ENCODE data around the gene DOCK3. TPM values are rescaled to one million over a fixed set of nuclear protein-coding genes. Genes with fewer than 3 reads are reported as not detected.

DOCK3 gene
- total RNA-seq, 1 experiment from 2014 or later, result 0.15 TPM

DNA sequence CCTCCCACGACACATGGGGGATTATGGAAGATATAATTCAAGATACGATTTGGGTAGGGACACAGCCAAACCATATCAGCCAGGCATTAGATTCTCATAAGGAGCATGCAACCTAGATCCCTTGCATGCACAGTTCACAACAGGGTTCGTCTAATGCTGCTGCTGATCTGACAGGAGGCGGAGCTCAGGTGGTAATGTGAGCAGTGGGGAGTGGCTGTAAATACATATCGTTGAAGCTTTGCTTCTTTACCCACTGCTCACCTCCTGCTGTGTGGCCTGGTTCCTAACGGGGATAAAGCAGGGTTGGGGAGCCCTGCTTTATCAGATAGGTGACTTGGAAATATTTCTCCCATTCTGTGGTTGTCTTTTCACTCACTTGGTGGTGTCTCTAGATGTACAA lies 14.8 kb downstream of the DOCK3 start:
- POLR2A ChIA-PET (ENCODE audit: unreplicated experiment), result no interaction called here
- CTCF ChIA-PET, result no interaction called here
- DNase-seq (no peak), ATAC-seq (peak; percentile 37; the same call in 1 of the 2 replicates)
- BruUV-seq (replicated peaks), result no TSS peak
- Histone ChIP-seq H3K9ac (ENCODE audit: low read length) (no peak overlapping the region), H3K4me1 (ENCODE audit: insufficient read depth, low read length) (no peaks in the 10 kb centered on the region), H3K4me3 (ENCODE audit: low read length) (no peak overlapping the region), H3K36me3 (ENCODE audit: low read depth, low read length) (no peaks in the 10 kb centered on the region), H3K9me2 (replicated peaks; ENCODE audit: low read length) (no peaks in the 10 kb centered on the region), H4K20me1 (ENCODE audit: low read length) (no peaks in the 10 kb centered on the region), H3K27ac (ENCODE audit: low read length) (no peak overlapping the region), H3F3A (ENCODE audit: low read length, unreplicated experiment) (no peaks in the 10 kb centered on the region), H3K79me2 (ENCODE audit: low read length) (no peaks in the 10 kb centered on the region), H3K9me3 (ENCODE audit: low read length) (no peaks in the 10 kb centered on the region), H3K27me3 (ENCODE audit: low read length) (peaks cover 44% of the 10 kb centered on the region), H3K4me2 (ENCODE audit: low read length) (no peak overlapping the region), H2AFZ (ENCODE audit: low read length) (no peak overlapping the region)
- intact Hi-C loops (cut with micrococcal nuclease), result no loop called here
- TF ChIP-seq EZH2phosphoT487 (IDR thresholded peaks at IDR 0.05; ENCODE audit: borderline replicate concordance, low read length) (no peak), EZH2 (IDR thresholded peaks at IDR 0.05; ENCODE audit: low read length, unreplicated experiment) (no peak)
- TF ChIP-seq, protein P1, sequence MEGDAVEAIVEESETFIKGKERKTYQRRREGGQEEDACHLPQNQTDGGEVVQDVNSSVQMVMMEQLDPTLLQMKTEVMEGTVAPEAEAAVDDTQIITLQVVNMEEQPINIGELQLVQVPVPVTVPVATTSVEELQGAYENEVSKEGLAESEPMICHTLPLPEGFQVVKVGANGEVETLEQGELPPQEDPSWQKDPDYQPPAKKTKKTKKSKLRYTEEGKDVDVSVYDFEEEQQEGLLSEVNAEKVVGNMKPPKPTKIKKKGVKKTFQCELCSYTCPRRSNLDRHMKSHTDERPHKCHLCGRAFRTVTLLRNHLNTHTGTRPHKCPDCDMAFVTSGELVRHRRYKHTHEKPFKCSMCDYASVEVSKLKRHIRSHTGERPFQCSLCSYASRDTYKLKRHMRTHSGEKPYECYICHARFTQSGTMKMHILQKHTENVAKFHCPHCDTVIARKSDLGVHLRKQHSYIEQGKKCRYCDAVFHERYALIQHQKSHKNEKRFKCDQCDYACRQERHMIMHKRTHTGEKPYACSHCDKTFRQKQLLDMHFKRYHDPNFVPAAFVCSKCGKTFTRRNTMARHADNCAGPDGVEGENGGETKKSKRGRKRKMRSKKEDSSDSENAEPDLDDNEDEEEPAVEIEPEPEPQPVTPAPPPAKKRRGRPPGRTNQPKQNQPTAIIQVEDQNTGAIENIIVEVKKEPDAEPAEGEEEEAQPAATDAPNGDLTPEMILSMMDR (conservative IDR thresholded peaks at IDR 0.05; ENCODE audit: low read depth, low read length), result no peak

DNA sequence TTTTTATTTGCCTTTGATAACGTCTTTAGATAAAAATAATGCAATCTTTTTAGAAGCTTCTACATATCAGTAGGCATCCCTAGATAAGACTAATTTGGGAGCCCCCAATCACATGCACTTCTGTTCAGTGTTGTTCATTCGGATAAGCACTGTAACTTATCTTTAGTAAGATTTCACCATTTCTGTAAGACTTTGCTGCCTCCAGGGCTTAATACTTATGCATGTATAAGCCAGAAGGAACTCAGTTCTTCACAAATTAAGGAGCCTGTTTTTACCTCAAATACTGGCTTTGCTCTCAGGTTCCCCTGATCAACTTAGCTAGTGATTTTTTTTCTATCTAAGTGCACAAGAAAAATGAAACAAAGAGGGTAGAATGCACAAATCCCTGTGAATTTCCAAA lies 20.3 kb downstream of the DOCK3 start:
- Histone ChIP-seq H3F3A (ENCODE audit: low read length, unreplicated experiment) (no peaks in the 10 kb centered on the region), H3K4me3 (ENCODE audit: low read length) (no peak overlapping the region)
- CTCF ChIA-PET, result no interaction called here

DNA sequence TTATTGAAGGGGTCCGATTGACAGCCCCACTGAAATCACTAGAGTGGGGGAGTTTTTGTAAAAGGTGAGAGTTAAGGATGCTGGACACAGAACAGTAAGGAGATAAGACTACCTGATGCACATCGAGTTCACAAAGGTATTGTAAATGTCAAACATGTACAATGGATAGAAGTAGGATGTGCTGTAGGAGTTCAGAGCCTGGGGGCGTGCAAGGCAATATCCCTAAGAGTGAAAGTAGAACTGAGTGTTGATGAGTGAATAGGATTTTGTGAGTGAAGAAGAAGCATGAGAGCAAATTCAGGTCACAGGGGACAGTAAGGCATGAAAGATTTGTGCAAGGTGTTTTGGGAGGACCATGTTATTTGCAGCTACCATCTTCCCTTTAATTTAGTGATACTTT lies 21.5 kb downstream of the DOCK3 start:
- POLR2A ChIA-PET (ENCODE audit: unreplicated experiment), result no interaction called here
- no peaks in the 10 kb centered on the region for H3F3A ChIP-seq (ENCODE audit: low read length, unreplicated experiment)
- H3K4me1 ChIP-seq (ENCODE audit: insufficient read depth, low read length), result no peaks in the 10 kb centered on the region
- no peak overlapping the region for H3K4me3 ChIP-seq (ENCODE audit: low read length)
- BruUV-seq (replicated peaks), result no TSS peak
- ATAC-seq (no peak), DNase-seq (no peak)
- H3K4me2 ChIP-seq (ENCODE audit: low read length), result no peak overlapping the region
- intact Hi-C loops (cut with micrococcal nuclease), result no loop called here
- H3K36me3 ChIP-seq (ENCODE audit: low read depth, low read length), result no peaks in the 10 kb centered on the region
- no peak overlapping the region for H2AFZ ChIP-seq (ENCODE audit: low read length)
- peaks cover 27% of the 10 kb centered on the region for H3K27me3 ChIP-seq (ENCODE audit: low read length)
- H3K27ac ChIP-seq (ENCODE audit: low read length), result no peak overlapping the region
- H4K20me1 ChIP-seq (ENCODE audit: low read length), result no peaks in the 10 kb centered on the region
- TF ChIP-seq, protein P1 (conservative IDR thresholded peaks at IDR 0.05; ENCODE audit: low read depth, low read length), result no peak
- TF ChIP-seq EZH2 (IDR thresholded peaks at IDR 0.05; ENCODE audit: low read length, unreplicated experiment) (no peak), EZH2phosphoT487 (IDR thresholded peaks at IDR 0.05; ENCODE audit: borderline replicate concordance, low read length) (no peak)
- no peaks in the 10 kb centered on the region for H3K79me2 ChIP-seq (ENCODE audit: low read length)
- H3K9ac ChIP-seq (ENCODE audit: low read length), result no peak overlapping the region
- H3K9me2 ChIP-seq (replicated peaks; ENCODE audit: low read length), result no peaks in the 10 kb centered on the region
- H3K9me3 ChIP-seq (ENCODE audit: low read length), result no peaks in the 10 kb centered on the region
- CTCF ChIA-PET, result interaction anchor here (0.6 kb wide), 1 partner anchor 22 kb away, joined by 6 read pairs; the partner anchor contains the start of gene DOCK3

More for the DNA sequence above, 20.3 kb downstream of the DOCK3 start:
- H3K27me3 ChIP-seq (ENCODE audit: low read length), result peaks cover 27% of the 10 kb centered on the region
- POLR2A ChIA-PET (ENCODE audit: unreplicated experiment), result no interaction called here
- ATAC-seq, result no peak
- no peak for DNase-seq
- no peaks in the 10 kb centered on the region for H3K4me1 ChIP-seq (ENCODE audit: insufficient read depth, low read length)
- BruUV-seq (replicated peaks), result no TSS peak
- H4K20me1 ChIP-seq (ENCODE audit: low read length), result no peaks in the 10 kb centered on the region
- H3K9me2 ChIP-seq (replicated peaks; ENCODE audit: low read length), result no peaks in the 10 kb centered on the region
- H2AFZ ChIP-seq (ENCODE audit: low read length), result no peak overlapping the region
- no peak overlapping the region for H3K9ac ChIP-seq (ENCODE audit: low read length)
- TF ChIP-seq EZH2 (IDR thresholded peaks at IDR 0.05; ENCODE audit: low read length, unreplicated experiment), result no peak
- no peak for TF ChIP-seq EZH2phosphoT487 (IDR thresholded peaks at IDR 0.05; ENCODE audit: borderline replicate concordance, low read length)
- TF ChIP-seq, protein P1 (conservative IDR thresholded peaks at IDR 0.05; ENCODE audit: low read depth, low read length), result no peak
- H3K36me3 ChIP-seq (ENCODE audit: low read depth, low read length), result no peaks in the 10 kb centered on the region
- H3K4me2 ChIP-seq (ENCODE audit: low read length), result no peak overlapping the region
- H3K79me2 ChIP-seq (ENCODE audit: low read length), result no peaks in the 10 kb centered on the region
- no peaks in the 10 kb centered on the region for H3K9me3 ChIP-seq (ENCODE audit: low read length)
- intact Hi-C loops (cut with micrococcal nuclease), result no loop called here
- H3K27ac ChIP-seq (ENCODE audit: low read length), result no peak overlapping the region

Measured in PC-3 (cell line).